COLO668 (cell line): Measurements from ENCODE around the gene EIF3I.

Experiments used
- DNase-seq: peaks from one replicate; lab custom pipeline; 2025; ENCODE audit not compliant: unreplicated experiment; lab: John Stamatoyannopoulos, UW

EIF3I gene

DNA sequence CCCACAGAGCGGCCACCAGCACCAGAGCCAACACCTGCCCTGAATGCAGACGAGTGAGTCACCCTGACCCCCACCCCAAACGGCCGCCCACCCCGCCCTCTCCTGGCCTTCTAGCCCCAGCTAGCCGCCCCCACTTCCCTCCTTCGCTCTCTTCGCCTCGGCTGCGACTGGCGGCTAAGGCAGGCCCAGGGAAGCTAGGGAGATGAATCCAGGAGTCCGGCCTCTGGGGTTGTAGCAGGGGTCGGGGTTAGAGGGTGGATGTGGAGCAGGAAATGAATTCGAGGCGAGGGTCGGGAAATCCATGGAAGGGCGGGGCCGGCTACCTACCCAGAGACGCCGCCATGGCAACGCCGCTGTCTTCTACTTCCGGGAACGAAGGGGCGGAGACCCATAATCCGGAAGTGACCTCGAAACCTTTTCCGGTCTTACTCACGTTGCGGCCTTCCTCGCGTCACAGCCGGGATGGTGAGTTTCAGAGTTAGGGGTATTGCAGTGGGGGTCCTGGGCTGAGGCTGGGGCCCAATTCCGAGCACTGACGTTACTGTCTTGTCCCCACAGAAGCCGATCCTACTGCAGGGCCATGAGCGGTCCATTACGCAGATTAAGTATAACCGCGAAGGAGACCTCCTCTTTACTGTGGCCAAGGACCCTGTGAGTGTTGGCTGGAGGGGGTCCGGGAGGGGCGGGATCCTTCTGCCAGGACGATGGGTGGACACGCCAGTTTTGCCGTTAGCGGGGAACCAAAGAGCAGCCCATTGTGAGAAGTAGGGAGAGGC is at the start of gene EIF3I, which contains the start of gene TMEM234:
Gene EIF3I (plus strand): TSS at position 428 of the 776 bp plus-strand sequence. CDS start 35 bp downstream, at position 463.
Gene TMEM234 (minus strand): TSS at position 374 of the 776 bp plus-strand sequence. CDS start 31 bp downstream, at position 343.
- DNase-seq = peak; percentile 99

DNA sequence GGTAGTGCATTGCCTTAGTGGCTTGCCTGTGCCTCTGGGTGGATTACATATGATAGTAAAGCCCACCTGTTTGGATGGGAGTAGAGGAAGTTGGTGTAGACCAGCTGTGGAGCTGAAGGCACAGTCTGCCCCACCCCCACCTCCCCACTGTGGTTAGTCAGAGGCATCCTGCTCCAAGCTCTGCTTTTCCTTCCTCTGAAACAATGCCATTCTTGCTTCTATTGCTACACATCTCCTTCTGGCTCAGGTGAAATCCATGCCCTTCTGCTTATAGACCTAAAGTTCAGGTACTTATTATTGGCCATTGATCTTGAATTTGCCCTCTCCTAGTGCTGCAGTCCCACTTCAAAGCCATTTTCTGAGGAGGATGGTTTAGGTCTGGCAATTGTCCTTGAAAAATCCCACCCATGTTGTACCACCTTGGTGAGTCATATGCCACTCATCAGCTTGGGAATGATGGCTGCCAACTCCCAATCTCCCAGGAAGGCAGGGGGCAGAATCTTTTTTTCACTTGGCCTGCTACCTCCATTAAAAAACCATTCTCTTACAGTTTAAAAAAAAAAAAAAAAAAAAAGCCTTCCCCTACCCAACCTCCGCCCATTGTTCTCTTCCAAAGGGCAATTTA is 49.5 kb upstream of the EIF3I start:
- DNase-seq = no peak

DNA sequence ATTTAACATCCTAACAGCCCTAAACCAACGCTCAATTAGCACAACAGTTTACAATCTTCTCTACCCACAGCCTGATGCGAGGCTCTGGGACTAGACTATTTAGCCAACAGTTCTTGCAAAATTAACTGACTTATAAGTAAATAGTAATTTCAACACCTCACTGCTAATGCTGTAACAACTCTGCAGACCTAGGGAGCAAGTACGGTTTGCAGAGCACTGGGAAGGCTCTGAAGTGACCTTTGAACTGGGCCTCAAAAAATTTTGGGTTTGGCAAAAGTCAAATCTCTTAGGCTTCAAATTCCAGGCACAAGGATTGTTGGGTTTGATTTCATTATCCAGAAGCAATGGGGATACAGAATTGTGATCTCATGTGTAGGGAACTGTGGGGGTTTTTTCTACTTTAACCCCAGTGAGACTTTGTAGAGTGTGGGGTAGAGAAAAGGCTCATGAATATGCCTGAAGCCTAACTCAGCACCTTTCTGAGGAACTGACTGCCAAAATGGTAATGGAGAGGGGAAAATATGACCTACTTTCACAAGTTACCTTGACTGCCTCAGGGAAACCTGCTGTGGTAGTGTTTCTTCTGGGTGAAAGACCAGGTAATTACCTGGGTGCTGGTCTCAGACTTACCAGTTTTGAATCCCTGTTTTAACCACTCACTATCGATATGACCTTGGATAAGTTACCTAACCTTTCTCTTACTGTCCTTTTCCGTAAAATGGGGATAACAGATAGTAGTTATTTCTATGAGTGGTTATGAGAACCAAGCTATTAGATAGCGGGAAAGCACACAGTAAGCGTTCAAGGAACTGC is 43.6 kb upstream of the EIF3I start:
- no peak for DNase-seq

- no peak for DNase-seq
Measured at GRCh38 chr1:32179193-32179442, 43.1 kb upstream of the EIF3I start.

DNA sequence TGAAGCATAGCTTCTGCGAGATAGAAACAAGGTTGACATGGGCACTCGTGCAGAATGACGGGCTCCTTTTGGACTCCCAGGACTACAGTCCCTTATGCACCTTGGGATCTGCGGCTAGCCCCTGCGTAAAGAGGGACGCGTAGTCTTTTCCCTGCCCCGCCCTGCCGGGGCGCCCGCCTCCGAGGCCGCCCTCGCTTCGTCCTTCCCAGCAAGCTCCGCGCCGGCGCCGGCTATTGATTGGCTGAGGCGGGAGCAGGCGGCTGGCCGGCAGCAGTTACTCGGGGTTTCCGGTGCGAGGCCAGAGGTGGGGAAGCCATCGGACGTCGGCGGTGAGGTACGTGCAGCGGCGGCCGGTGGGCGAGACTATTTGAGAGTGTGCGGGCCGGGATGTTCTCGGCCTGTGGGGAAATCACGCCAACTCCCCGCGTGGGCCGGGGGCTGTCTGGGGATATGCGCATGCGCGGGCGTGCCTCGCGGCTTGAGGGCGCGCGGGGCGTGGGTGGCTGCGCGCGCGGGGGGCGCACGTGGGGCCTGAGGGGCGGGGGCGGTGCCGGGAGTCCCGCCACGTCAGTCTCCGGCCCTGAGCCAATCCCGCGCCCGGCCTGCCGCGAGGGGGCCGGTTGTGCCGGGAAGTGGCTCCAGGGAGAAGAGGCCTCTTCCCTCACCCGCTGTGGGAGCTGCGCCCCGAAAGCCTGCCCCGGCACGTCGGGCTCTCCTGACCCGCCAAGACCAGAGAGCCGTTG is 42.6 kb upstream of the EIF3I start, which contains the start of gene TXLNA:
Gene TXLNA (plus strand): TSS at position 233 of the 743 bp plus-strand sequence. CDS start 671 bp downstream, outside the sequence.
- peak; percentile 99 for DNase-seq

- DNase-seq = peak; percentile 76
Measured at GRCh38 chr1:32180186-32181060, 41.8 kb upstream of the EIF3I start.

GRCh38 chr1:32181065-32181464 is 41.1 kb upstream of the EIF3I start:
- no peak for DNase-seq

DNA sequence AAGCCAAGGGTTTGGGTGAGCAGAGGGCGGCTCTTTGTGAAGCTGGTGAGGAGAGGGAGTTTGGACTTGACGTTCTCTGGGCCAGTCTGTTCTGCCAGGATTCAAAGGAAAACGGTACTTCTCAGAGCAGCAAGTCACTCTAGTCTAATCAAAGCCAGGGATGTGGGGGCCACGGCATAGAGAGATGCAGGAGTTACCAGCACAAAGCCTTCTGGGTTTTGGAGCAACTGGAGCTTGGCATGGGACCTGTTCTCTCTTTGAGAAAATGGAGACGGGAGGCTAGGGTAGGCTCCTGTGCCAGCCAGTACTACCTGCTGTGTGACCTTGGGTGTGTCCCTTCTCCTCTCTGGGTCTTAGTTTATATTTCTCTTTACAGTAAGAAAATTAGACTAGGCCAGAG is 40.6 kb upstream of the EIF3I start:
- no peak for DNase-seq

- DNase-seq = no peak
Measured at GRCh38 chr1:32182060-32182459, 40.1 kb upstream of the EIF3I start.

- no peak for DNase-seq
Measured at GRCh38 chr1:32184650-32185049, 37.6 kb upstream of the EIF3I start.

DNA sequence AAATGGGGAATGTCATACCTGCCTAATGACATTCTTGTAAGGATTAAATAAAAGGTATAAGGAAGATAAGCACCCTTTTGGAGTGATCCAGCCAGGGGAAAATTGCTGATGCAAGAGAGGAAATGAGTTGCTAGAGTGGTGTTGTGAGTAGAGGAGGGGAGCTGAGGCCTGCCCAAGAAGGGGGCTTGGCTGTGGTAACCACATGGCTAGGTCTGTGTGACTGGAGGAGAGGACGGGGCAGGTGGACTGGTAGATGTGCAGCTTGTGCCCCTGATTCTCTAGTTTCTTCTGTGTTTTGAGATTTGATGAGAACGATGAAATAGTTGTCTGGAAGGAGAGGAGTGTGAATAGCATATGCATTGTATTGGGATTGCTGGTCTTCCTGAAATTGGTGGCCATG is 36.1 kb upstream of the EIF3I start:
- no peak for DNase-seq

GRCh38 chr1:32186491-32186890 is 35.7 kb upstream of the EIF3I start:
- DNase-seq = no peak

DNA sequence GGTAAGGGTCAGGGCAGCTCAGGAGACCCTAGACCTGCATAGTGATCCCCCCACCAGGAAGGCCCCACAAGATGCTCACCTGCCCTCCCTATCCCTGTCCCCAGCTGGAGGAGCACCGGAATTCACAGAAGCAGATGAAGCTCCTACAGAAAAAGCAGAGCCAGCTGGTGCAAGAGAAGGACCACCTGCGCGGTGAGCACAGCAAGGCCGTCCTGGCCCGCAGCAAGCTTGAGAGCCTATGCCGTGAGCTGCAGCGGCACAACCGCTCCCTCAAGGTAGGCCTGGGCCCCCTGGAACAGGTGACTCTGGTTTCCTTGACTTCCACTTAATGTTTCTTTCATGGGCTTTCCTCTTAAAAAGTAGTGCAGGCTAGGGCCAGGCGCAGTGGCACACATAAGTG is 34.4 kb upstream of the EIF3I start:
- no peak for DNase-seq

- no peak for DNase-seq
Measured at GRCh38 chr1:32192220-32192948, 29.8 kb upstream of the EIF3I start.

- no peak for DNase-seq
Measured at GRCh38 chr1:32194984-32195383, 27.2 kb upstream of the EIF3I start.

- no peak for DNase-seq
Measured at GRCh38 chr1:32195531-32195930, 26.7 kb upstream of the EIF3I start.

DNA sequence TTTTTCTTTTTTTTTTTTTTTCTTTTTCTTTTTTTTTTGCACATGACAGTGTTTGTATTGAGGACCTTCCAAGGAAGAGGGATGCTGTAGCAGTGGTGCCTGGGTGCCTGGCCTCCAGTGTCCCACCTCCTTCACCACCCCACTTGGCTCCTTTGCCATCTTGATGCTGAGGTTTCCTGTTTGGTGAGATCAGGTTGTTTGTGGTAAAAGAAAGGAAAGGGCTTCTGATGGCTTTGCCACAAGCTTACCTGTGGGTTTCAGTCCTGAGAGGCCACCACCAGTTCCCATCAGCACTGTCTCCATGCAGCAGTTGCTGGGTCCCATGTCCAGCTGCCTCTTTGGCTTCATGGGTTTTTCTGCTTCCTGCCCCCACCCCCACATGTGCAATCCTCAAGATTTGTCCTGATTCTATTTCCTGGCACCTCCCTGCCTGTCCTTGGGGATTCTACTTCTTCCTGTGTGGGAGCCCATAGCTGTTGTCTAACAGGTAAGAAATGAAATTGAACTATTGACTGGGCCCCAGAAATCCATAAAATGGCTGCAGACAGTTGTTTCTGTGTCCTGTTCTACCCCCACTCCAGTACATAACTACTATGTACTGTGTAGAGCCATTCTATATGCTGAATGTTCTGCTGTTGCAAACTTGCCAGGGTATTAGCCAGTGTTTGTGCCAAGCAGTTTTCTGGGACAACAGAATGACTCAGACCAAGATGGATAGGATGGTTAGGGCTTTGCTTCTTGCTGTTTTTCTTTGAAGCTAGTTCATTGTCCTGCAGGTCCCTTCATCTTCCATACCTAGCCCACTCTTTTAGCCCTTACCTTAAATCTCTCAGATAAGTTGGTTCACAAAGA is 26.0 kb upstream of the EIF3I start:
- DNase-seq = no peak

- DNase-seq = no peak
Measured at GRCh38 chr1:32197074-32197473, 25.1 kb upstream of the EIF3I start.

- DNase-seq = no peak
Measured at GRCh38 chr1:32197837-32198236, 24.4 kb upstream of the EIF3I start.
